Subcutaneous adipose tissue (tissue), 4 donors: Measurements from ENCODE around the gene GABARAPL1. TPM values are rescaled to one million over a fixed set of nuclear protein-coding genes. Genes with fewer than 3 reads are reported as not detected.

Source experiments
- CTCF ChIP-seq: fragments of 450-650 bp; IDR thresholded peaks from one replicate; pipeline ENCODE4 v1.5.1; 2016; ENCODE audit warnings: low read depth, mild to moderate bottlenecking, control low read depth, antibody characterized with exemption, moderate library complexity
- total RNA-seq, 4 donors: library from RNA; depleted of rRNA; stranded (reverse); fragments of >200 nt; gene quantifications; one replicate each; pipeline ENCODE4 v1.1.0, GENCODE V29; 2016

Gene GABARAPL1
- total RNA-seq, 4 donors from 2014 or later: 187 to 200 (median 190) TPM

DNA sequence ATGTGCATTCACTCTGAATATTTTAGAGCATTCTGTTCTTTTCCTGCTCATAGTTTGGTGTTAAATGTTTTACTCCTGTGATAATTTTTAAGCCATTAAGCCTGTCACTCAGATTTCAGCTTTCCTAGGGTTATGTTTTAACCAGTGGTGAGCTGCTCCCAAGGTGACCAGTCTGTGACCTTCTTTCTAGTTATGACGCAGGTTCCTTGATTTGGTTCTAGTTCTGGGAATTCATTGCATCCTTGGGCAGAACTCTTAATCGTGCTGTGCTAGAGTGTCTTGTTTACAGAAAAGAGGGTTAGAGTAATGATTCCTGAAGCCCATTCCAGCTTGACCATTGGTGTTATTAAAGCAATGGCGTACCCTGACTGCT is 2.2 kb downstream of the GABARAPL1 start:
- TF ChIP-seq CTCF: no peak

DNA sequence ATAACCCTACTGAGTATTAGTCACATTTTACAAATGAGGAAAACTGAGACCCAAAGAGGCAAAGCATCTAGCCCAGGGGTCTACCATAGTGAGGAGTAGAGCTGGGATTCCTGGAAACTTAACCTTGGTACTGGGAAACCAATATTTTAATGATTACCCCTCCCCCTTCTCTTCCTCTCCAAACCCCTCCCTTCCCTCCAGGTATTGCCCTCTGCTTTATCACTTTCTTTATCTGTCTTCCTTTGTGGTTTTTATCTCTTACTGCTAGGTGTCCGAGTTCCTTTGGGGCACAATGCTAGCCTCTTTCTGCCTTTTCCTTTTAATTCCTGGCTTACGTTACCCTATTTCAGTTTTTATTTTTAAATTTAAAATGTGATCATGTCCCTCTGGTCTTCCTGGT is 2.8 kb downstream of the GABARAPL1 start:
- no peak for TF ChIP-seq CTCF

DNA sequence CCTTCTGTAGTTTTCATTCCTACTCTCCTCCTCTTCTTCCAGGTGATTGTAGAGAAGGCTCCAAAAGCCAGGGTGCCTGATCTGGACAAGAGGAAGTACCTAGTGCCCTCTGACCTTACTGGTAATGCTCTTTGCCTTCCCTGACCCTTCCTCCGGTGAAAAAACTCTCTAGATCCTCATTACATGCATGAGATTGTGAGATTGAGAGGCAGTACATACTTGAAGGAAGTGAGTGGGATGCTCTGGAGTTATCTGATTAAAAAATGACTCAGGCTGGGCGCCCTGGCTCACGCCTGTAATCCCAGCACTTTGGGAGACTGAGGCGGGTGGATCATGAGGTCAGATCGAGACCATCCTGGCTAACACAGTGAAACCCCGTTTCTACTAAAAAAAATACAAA is 5.3 kb downstream of the GABARAPL1 start:
- TF ChIP-seq CTCF: no peak

DNA sequence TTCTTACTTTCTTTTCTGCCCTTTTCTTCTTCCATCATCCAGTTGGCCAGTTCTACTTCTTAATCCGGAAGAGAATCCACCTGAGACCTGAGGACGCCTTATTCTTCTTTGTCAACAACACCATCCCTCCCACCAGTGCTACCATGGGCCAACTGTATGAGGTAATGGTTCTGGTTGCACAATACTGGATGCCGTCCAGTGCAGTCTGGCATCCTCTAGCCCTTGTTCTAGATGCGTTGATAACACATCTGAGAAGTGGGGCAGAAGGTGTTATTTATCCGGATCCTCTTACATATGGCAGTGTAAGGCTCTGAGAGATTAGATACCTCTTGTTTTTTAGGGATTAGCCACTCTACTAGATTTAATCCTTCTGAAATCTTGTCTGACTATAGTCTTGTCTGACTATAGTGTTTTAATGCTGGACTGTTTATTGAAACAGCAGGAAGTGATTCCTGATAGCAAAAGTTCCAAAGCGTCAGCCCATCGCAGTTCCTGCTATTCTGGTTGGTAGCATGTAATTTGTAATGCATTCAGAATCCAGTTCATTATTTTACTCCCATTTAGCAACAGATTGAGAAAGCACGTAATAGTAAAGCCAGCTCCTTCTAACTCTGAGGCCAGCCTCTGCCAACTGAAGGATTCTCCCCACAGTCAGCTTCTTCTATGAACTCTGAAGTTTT is 7.9 kb downstream of the GABARAPL1 start:
- TF ChIP-seq CTCF: no peak

GRCh38 chr12:10221846-10222245 is 9.2 kb downstream of the GABARAPL1 start:
- TF ChIP-seq CTCF: no peak

GRCh38 chr12:10223208-10223607 is 10.5 kb downstream of the GABARAPL1 start:
- TF ChIP-seq CTCF: no peak

- TF ChIP-seq CTCF: no peak
These were observed 13.4 kb downstream of the GABARAPL1 start for GRCh38 chr12:10226086-10226485.
